Peyer's patch (tissue), 4 donors: Measurements from ENCODE around the gene CNTNAP2.

ENCODE experiments used
- CTCF ChIP-seq, 6 experiments: fragments of 450-650 bp in 4 of 6; fragments of 200-600 bp in 2 of 6; sonication (generic) in 1 of 6; IDR thresholded peaks; one replicate each; pipeline ENCODE4 v1.5.1; 2017 to 2019; ENCODE audit warnings: antibody characterized with exemption in 6 of 6, mild to moderate bottlenecking in 3 of 6, moderate library complexity in 1 of 6
- POLR2A ChIP-seq, 2 donors: fragments of 450-650 bp; IDR thresholded peaks; one replicate each; pipeline ENCODE4 v1.5.1; 2017; ENCODE audit warnings: antibody characterized with exemption in 2 of 2, mild to moderate bottlenecking in 2 of 2, moderate library complexity in 2 of 2

- no peak for TF ChIP-seq CTCF (IDR thresholded peaks at IDR 0.05)
- TF ChIP-seq POLR2A (IDR thresholded peaks at IDR 0.05) = no peak
These were observed 1315.5 kb downstream of the CNTNAP2 start for GRCh38 chr7:147432079-147432478.
